ENCODE measurements around the gene SPATA1.

DNA sequence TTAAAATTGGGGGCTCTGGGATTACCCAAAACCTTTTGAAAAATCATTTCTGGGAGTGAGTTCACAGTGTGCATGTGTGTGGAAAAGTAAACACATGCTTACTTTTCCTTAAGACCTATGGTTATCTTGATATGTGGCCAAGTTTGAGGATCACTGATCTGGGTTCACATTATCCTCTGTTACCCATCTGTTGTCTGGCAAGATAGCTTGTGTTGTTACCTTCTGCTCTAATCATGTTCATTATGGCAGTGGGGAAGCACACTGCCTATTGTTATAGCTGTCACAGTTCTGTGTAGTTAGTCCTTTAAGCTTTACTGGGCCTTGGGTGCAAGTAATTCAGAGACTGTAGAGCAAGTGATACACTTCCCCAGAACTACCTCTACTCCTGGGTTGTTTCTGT, 63.0 kb downstream of the SPATA1 start:
- TF ChIP-seq, protein P1, sequence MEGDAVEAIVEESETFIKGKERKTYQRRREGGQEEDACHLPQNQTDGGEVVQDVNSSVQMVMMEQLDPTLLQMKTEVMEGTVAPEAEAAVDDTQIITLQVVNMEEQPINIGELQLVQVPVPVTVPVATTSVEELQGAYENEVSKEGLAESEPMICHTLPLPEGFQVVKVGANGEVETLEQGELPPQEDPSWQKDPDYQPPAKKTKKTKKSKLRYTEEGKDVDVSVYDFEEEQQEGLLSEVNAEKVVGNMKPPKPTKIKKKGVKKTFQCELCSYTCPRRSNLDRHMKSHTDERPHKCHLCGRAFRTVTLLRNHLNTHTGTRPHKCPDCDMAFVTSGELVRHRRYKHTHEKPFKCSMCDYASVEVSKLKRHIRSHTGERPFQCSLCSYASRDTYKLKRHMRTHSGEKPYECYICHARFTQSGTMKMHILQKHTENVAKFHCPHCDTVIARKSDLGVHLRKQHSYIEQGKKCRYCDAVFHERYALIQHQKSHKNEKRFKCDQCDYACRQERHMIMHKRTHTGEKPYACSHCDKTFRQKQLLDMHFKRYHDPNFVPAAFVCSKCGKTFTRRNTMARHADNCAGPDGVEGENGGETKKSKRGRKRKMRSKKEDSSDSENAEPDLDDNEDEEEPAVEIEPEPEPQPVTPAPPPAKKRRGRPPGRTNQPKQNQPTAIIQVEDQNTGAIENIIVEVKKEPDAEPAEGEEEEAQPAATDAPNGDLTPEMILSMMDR (conservative IDR thresholded peaks at IDR 0.05; ENCODE audit: low read length): no peak
- no peak for TF ChIP-seq EZH2phosphoT487 (IDR thresholded peaks at IDR 0.05; ENCODE audit: borderline replicate concordance, low read depth, low read length)

Measured in OCI-LY7 (cell line).